Activated CD4-positive, alpha-beta memory T cell treated with anti-CD3 and anti-CD28 coated beads, Interleukin-2, amount 10 ng/mL, durations not matched to agents 7 days and 5 days (primary cell): ENCODE measurements around the gene CDH2. TPM values are rescaled to one million over a fixed set of nuclear protein-coding genes. Genes with fewer than 3 reads are reported as not detected.

ENCODE experiments used
- CTCF ChIA-PET: fragments of 350-600 bp; sonication (Branson Sonifier 250); formaldehyde crosslinking; loops from one replicate; lab custom pipeline; 2021; ENCODE audit warnings: antibody characterized with exemption, inconsistent platforms; lab: Charles Lee
- POLR2A ChIA-PET: fragments of 350-600 bp; sonication (Branson Sonifier 250); formaldehyde crosslinking; loops from one replicate; lab custom pipeline; 2021; ENCODE audit warnings: antibody characterized with exemption; lab: Charles Lee
- DNase-seq: peaks from one replicate; pipeline ENCODE4 v3.0.0-alpha.2; 2020
- H3K27ac Mint-ChIP-seq: one replicate; pipeline ENCODE4 v1.8.0; 2021; ENCODE audit warnings: mild to moderate bottlenecking, mixed read lengths
- H3K27me3 Mint-ChIP-seq: one replicate; pipeline ENCODE4 v1.8.0; 2021; ENCODE audit warnings: mixed read lengths
- H3K36me3 Mint-ChIP-seq: one replicate; pipeline ENCODE4 v1.8.0; 2021; ENCODE audit warnings: low read depth, mixed read lengths
- H3K4me1 Mint-ChIP-seq: one replicate; pipeline ENCODE4 v1.8.0; 2021; ENCODE audit warnings: mixed read lengths
- H3K4me3 Mint-ChIP-seq: one replicate; pipeline ENCODE4 v1.8.0; 2021; ENCODE audit warnings: mild to moderate bottlenecking, mixed read lengths
- H3K9me3 Mint-ChIP-seq: one replicate; pipeline ENCODE4 v1.8.0; 2021; ENCODE audit warnings: mixed read lengths
- total RNA-seq, 2 experiments: library from RNA; stranded (reverse); gene quantifications; one replicate each; pipeline ENCODE4 v1.2.3, GENCODE V29; 2021

The CDH2 gene
- total RNA-seq, 2 experiments from 2014 or later, result not detected

- CTCF ChIA-PET, result no interaction called here
- Mint-ChIP-seq H3K4me3 (no peak overlapping the region), H3K27ac (no peak overlapping the region), H3K27me3 (no peaks in the 10 kb centered on the region), H3K36me3 (no peaks in the 10 kb centered on the region), H3K9me3 (peaks cover 3% of the 10 kb centered on the region), H3K4me1 (no peaks in the 10 kb centered on the region)
- DNase-seq, result no peak
- POLR2A ChIA-PET, result no interaction called here
Observed at GRCh38 chr18:28134774-28135173, 42.2 kb downstream of the CDH2 start.

DNA sequence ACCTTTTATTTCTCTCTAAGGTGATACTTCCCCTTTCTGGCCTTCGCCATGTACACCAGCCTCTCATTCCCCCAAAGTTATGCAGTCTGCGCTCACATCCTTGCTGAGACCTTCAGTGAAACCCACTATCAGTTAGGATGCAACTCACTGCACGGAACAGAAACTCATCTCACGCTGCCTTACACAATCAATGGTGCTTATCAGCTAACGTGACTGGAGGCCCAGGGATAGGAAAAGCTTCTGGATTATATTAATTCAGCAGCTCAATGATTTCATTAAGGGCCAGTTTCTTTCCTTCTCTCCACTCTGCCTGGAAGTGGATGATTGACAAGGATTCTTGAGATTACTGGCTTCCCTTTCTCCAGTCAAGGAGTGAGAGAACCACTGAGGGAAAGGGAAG lies 44.8 kb downstream of the CDH2 start:
- no peaks in the 10 kb centered on the region for H3K36me3 Mint-ChIP-seq
- H3K27me3 Mint-ChIP-seq, result no peaks in the 10 kb centered on the region
- H3K9me3 Mint-ChIP-seq, result peaks cover 3% of the 10 kb centered on the region
- H3K4me1 Mint-ChIP-seq, result no peaks in the 10 kb centered on the region
- CTCF ChIA-PET, result no interaction called here
- H3K4me3 Mint-ChIP-seq, result no peak overlapping the region
- POLR2A ChIA-PET, result no interaction called here
- DNase-seq, result no peak
- H3K27ac Mint-ChIP-seq, result no peak overlapping the region

DNA sequence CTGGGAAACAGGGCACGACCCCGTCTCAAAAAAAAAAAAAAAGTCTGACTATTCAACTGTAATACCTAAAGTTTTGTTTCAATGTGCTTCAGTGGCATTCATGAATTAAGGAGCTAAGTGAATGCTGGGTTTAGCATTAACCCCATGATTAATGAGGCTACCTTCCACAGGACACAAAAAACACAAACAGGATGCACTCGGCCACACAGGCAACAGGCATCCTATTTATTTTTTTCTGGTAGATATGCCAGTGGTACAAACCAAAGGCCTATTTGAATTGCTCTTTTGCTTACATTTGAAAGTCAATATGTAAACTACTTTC lies 48.3 kb downstream of the CDH2 start:
- Mint-ChIP-seq H3K4me3 (no peak overlapping the region), H3K9me3 (peaks cover 6% of the 10 kb centered on the region), H3K27me3 (no peaks in the 10 kb centered on the region), H3K36me3 (no peaks in the 10 kb centered on the region), H3K4me1 (no peaks in the 10 kb centered on the region), H3K27ac (no peak overlapping the region)
- no peak for DNase-seq
- ChIA-PET POLR2A (no interaction called here), CTCF (no interaction called here)

GRCh38 chr18:28127763-28128658 lies 48.9 kb downstream of the CDH2 start:
- Mint-ChIP-seq H3K36me3 (no peaks in the 10 kb centered on the region), H3K27ac (no peak overlapping the region), H3K9me3 (peaks cover 5% of the 10 kb centered on the region), H3K4me1 (no peaks in the 10 kb centered on the region), H3K27me3 (no peaks in the 10 kb centered on the region), H3K4me3 (no peak overlapping the region)
- DNase-seq, result no peak
- ChIA-PET CTCF (no interaction called here), POLR2A (no interaction called here)

DNA sequence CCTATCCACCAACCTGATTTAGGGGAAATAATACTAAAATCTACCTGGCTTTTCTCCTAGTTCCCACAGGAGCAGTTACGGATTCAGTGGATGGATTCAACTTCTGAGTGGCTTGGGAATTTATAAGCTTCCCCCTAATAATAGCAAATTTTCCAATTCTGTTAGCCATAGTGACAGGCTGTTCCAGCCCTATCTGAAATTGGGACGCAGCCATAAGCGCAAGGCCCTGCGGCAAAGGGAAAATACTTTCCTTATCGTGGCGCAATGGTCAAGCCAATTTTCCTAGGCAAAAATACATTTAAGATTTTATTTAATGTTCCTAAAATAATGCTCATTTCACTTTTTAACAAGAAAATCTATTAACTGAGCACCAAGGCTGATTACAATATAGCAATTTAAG lies 49.7 kb downstream of the CDH2 start:
- Mint-ChIP-seq H3K4me3 (no peak overlapping the region), H3K27me3 (no peaks in the 10 kb centered on the region), H3K4me1 (no peaks in the 10 kb centered on the region), H3K27ac (no peak overlapping the region), H3K9me3 (peaks cover 3% of the 10 kb centered on the region), H3K36me3 (no peaks in the 10 kb centered on the region)
- no peak for DNase-seq
- ChIA-PET CTCF (no interaction called here), POLR2A (no interaction called here)

DNA sequence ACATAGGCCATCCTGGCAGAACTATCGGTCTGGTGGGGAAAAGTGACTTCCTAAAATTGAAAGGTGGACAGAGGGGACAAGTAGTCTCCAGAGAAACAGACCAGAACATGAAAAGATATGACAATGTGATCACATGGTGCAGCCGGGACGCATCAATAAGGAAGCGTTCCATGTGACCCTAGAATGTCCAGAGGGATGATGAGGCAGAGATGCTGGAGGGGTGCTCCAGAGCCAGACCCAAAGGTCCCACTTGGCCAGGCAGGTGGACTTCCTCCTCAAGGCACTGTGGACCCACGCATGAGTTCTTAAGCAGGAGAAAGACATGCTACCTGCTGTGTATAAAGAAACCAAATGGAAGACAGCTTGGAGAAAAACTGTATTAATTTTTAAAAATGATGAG lies 50.2 kb downstream of the CDH2 start:
- H3K9me3 Mint-ChIP-seq, result peaks cover 3% of the 10 kb centered on the region
- CTCF ChIA-PET, result no interaction called here

DNA sequence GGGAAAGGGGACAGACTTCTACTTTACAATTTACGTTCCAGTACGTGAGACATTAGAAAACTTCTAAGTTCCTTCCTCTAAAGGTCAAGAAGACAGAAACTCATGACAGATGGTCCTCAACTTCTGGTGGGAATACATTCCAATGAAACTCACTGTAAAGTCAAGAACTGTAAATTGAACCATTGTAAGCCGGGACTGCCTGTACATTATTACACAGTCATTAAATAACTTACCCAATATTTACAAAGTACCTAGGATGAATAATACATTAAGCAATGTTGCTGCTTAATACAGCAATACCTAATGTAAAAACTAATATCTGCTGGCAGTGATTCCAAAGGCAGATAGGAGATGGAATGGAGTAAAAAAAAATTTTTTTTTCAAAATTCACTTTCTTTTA lies 51.9 kb downstream of the CDH2 start:
- POLR2A ChIA-PET, result no interaction called here
- no peaks in the 10 kb centered on the region for H3K36me3 Mint-ChIP-seq
- CTCF ChIA-PET, result no interaction called here
- DNase-seq, result no peak
- H3K4me1 Mint-ChIP-seq, result no peaks in the 10 kb centered on the region
- H3K4me3 Mint-ChIP-seq, result no peak overlapping the region
- H3K9me3 Mint-ChIP-seq, result peaks cover 3% of the 10 kb centered on the region
- H3K27me3 Mint-ChIP-seq, result no peaks in the 10 kb centered on the region
- H3K27ac Mint-ChIP-seq, result no peak overlapping the region

More for the DNA sequence above, 50.2 kb downstream of the CDH2 start:
- no peak for DNase-seq
- Mint-ChIP-seq H3K27ac (no peak overlapping the region), H3K4me3 (no peak overlapping the region), H3K36me3 (no peaks in the 10 kb centered on the region), H3K27me3 (no peaks in the 10 kb centered on the region), H3K4me1 (no peaks in the 10 kb centered on the region)
- POLR2A ChIA-PET, result no interaction called here

DNA sequence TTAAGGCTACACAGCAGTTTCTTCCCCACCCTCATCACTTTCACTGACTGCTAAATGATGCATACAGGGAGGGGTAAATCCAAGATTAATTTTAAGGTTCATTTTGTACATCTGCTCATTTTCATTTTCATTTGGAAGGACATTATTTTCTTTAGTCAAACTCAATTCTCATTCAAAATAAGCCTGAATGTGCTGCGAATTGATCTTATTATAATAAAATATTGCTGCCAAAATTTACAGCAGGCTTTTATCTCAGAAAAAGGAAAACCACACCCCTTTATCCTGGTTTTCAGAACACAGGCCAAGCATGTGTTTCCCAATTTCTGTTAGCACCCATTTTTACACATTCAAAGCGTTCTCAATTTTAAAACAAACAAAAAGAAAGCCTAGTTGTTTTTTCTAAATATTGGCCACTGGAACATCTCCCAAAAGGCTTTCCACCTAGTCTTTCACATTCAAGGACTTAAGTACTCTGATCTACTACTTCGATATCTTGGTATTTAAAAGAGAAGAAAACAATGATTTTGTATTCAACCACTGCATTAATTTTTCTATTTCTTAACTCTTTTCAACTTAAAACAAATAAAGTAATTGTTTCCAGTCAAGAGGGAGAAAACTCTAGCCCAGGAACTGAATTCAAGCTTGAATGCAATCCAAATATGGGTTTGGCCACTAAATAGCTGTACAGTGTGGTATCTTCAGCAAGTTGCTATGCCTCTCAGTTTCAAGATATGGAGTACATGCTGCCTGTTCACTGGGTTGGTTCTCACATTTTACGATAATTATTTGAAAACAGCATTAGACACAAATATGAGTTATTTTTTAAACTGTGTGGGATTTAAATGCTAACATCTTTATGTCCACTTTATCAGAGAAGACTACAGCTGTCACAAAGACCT lies 52.5 kb downstream of the CDH2 start:
- Mint-ChIP-seq H3K36me3 (no peaks in the 10 kb centered on the region), H3K9me3 (peaks cover 3% of the 10 kb centered on the region), H3K27me3 (no peaks in the 10 kb centered on the region), H3K4me1 (no peaks in the 10 kb centered on the region), H3K4me3 (no peak overlapping the region), H3K27ac (no peak overlapping the region)
- DNase-seq, result no peak
- ChIA-PET CTCF (no interaction called here), POLR2A (no interaction called here)

GRCh38 chr18:28123401-28124030 lies 53.4 kb downstream of the CDH2 start:
- ChIA-PET POLR2A (no interaction called here), CTCF (no interaction called here)
- Mint-ChIP-seq H3K36me3 (no peaks in the 10 kb centered on the region), H3K4me3 (no peak overlapping the region), H3K27me3 (no peaks in the 10 kb centered on the region), H3K9me3 (peaks cover 7% of the 10 kb centered on the region), H3K4me1 (no peaks in the 10 kb centered on the region), H3K27ac (no peak overlapping the region)
- DNase-seq, result no peak

DNA sequence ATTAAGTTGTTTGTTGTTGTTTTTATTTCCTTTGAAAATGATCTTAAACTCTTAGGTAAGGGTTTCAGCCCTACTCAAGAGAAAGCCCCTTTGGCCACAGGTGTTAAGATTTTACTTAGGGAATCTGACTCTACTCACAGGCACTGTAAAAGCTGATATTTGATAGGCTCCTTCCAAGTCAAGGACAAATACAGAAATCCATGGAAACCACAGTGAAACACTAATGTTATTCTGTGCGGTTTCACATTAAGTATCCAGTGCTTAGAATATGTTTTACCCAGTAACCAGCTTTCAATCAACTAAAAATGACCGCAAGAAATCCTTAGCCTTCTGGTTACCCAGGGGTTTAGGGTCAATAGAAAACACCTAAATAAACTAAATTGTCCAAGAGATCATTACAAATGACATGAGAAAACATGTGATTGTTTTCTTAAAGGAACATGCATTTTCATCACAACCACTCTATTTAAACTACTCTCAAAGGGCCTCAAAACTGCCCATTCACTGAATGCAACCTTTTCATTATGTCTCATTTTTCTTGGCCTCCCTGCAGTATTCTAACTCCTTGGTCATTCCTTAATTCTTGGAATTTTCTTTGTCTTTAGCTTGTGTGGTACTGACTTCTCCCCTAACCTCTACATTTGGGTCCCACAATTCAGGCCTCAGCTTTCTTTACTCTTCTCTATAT lies 56.0 kb downstream of the CDH2 start:
- H3K4me1 Mint-ChIP-seq, result no peaks in the 10 kb centered on the region
- no peak overlapping the region for H3K4me3 Mint-ChIP-seq
- no peak for DNase-seq
- no peak overlapping the region for H3K27ac Mint-ChIP-seq
- H3K36me3 Mint-ChIP-seq, result no peaks in the 10 kb centered on the region
- no peaks in the 10 kb centered on the region for H3K27me3 Mint-ChIP-seq
- ChIA-PET CTCF (no interaction called here), POLR2A (no interaction called here)
- H3K9me3 Mint-ChIP-seq, result peaks cover 4% of the 10 kb centered on the region

DNA sequence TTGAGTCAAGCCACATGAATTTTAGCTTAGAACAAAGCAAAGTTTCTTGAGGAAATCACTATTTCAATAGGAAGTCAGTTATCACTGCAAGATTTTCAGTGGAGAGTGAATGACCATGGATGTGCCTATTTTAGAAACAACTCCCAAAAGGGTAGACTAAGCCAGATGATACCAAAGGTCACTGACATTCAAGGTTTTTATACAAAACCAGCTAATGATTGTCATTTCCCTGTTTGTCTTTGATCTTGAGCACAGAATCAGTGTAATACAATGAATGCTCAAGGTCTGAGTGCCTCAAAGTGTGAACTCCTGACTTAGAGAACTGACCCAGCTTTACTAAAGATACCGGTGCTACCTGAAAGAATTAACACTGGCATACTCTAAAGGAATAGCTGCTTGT lies 60.5 kb downstream of the CDH2 start:
- CTCF ChIA-PET, result no interaction called here
- H3K27me3 Mint-ChIP-seq, result no peaks in the 10 kb centered on the region
- no peaks in the 10 kb centered on the region for H3K36me3 Mint-ChIP-seq
- POLR2A ChIA-PET, result no interaction called here
- H3K4me1 Mint-ChIP-seq, result no peaks in the 10 kb centered on the region
- peaks cover 5% of the 10 kb centered on the region for H3K9me3 Mint-ChIP-seq
- H3K4me3 Mint-ChIP-seq, result no peak overlapping the region
- no peak overlapping the region for H3K27ac Mint-ChIP-seq
- DNase-seq, result no peak

- peaks cover 5% of the 10 kb centered on the region for H3K9me3 Mint-ChIP-seq
- H3K4me3 Mint-ChIP-seq, result no peak overlapping the region
- no peak for DNase-seq
- H3K27ac Mint-ChIP-seq, result no peak overlapping the region
- no peaks in the 10 kb centered on the region for H3K36me3 Mint-ChIP-seq
- ChIA-PET POLR2A (no interaction called here), CTCF (no interaction called here)
- no peaks in the 10 kb centered on the region for H3K4me1 Mint-ChIP-seq
- H3K27me3 Mint-ChIP-seq, result no peaks in the 10 kb centered on the region
Observed at GRCh38 chr18:28115149-28115550, 61.8 kb downstream of the CDH2 start.

- Mint-ChIP-seq H3K36me3 (no peaks in the 10 kb centered on the region), H3K4me1 (no peaks in the 10 kb centered on the region), H3K27ac (no peak overlapping the region), H3K4me3 (no peak overlapping the region), H3K9me3 (peaks cover 5% of the 10 kb centered on the region), H3K27me3 (no peaks in the 10 kb centered on the region)
- ChIA-PET POLR2A (no interaction called here), CTCF (no interaction called here)
- DNase-seq, result no peak
Observed at GRCh38 chr18:28114472-28114871, 62.5 kb downstream of the CDH2 start.
